Suprapubic skin (tissue), 4 donors: ENCODE results near the gene COL5A2.

Source experiments
- EP300 ChIP-seq: sonication (generic); formaldehyde crosslinking; IDR thresholded peaks from one replicate; pipeline ENCODE4 v1.6.1; 2017; ENCODE audit warnings: antibody characterized with exemption
- POLR2A ChIP-seq, 2 donors: fragments of 450-650 bp; IDR thresholded peaks; one replicate each; pipeline ENCODE4 v1.6.1; 2017; ENCODE audit warnings: antibody characterized with exemption in 2 of 2, mild to moderate bottlenecking in 2 of 2, moderate library complexity in 2 of 2
- POLR2AphosphoS5 ChIP-seq, 3 donors: sonication (generic); formaldehyde crosslinking; IDR thresholded peaks; one replicate each; pipeline ENCODE4 v1.6.1; 2017; ENCODE audit warnings: antibody characterized with exemption in 3 of 3
- TF ChIP-seq, protein P1 (sequence below), 2 donors: fragments of 200-600 bp in 1 of 2; fragments of 450-650 bp in 1 of 2; sonication (generic) in 1 of 2; IDR thresholded peaks; one replicate each; pipeline ENCODE4 v1.5.1; 2016 to 2019; ENCODE audit warnings: antibody characterized with exemption in 2 of 2, mild to moderate bottlenecking in 1 of 2, moderate library complexity in 1 of 2

DNA sequence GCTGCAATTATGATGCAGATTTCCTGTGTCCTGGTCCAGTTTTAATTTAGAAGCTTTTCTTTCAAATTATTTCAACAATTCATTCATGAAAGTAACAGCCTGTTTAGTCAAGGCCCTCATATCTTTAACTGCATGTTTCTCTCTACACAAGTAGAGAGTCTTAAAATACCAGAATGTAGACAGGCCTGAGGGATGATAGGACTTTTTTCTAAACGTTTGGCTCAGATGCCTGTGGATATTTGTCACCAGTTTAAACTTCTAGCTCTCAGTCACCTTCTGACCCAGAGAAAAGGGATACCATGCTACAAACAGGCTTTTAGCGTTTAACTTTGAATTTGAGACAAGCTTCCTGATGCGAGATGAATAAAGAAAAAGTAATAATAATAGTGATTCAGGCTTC, 15.7 kb downstream of the COL5A2 start:
- TF ChIP-seq EP300 (no peak), POLR2A (IDR thresholded peaks at IDR 0.05) (no peak), POLR2AphosphoS5 (IDR thresholded peaks at IDR 0.05) (no peak)
- TF ChIP-seq, protein P1, sequence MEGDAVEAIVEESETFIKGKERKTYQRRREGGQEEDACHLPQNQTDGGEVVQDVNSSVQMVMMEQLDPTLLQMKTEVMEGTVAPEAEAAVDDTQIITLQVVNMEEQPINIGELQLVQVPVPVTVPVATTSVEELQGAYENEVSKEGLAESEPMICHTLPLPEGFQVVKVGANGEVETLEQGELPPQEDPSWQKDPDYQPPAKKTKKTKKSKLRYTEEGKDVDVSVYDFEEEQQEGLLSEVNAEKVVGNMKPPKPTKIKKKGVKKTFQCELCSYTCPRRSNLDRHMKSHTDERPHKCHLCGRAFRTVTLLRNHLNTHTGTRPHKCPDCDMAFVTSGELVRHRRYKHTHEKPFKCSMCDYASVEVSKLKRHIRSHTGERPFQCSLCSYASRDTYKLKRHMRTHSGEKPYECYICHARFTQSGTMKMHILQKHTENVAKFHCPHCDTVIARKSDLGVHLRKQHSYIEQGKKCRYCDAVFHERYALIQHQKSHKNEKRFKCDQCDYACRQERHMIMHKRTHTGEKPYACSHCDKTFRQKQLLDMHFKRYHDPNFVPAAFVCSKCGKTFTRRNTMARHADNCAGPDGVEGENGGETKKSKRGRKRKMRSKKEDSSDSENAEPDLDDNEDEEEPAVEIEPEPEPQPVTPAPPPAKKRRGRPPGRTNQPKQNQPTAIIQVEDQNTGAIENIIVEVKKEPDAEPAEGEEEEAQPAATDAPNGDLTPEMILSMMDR (IDR thresholded peaks at IDR 0.05): no peak
